ENCODE data around the gene GALNTL6.

GALNTL6 gene

GRCh38 chr4:172599554-172599953 lies 786.4 kb downstream of the GALNTL6 start:
- DNase-seq, result no peak

- DNase-seq, result no peak
These were observed 788.0 kb downstream of the GALNTL6 start for GRCh38 chr4:172601195-172601594.

- no peak for DNase-seq
These were observed 806.0 kb downstream of the GALNTL6 start for GRCh38 chr4:172619218-172619617.

- no peak for DNase-seq
These were observed 806.6 kb downstream of the GALNTL6 start for GRCh38 chr4:172619798-172620197.

GRCh38 chr4:172628263-172628662 lies 815.1 kb downstream of the GALNTL6 start:
- DNase-seq, result no peak

GRCh38 chr4:172630280-172630679 lies 817.1 kb downstream of the GALNTL6 start:
- DNase-seq, result no peak

- DNase-seq, result no peak
These were observed 818.6 kb downstream of the GALNTL6 start for GRCh38 chr4:172631832-172632231.

- DNase-seq, result no peak
These were observed 835.3 kb downstream of the GALNTL6 start for GRCh38 chr4:172648471-172648870.

- DNase-seq, result no peak
These were observed 835.9 kb downstream of the GALNTL6 start for GRCh38 chr4:172649143-172649542.

- DNase-seq, result no peak
These were observed 837.7 kb downstream of the GALNTL6 start for GRCh38 chr4:172650758-172651530.

- DNase-seq, result no peak
These were observed 838.8 kb downstream of the GALNTL6 start for GRCh38 chr4:172651961-172652360.

- DNase-seq, result no peak
These were observed 839.2 kb downstream of the GALNTL6 start for GRCh38 chr4:172652369-172652768.

GRCh38 chr4:172653676-172654075 lies 840.5 kb downstream of the GALNTL6 start:
- DNase-seq, result no peak

GRCh38 chr4:172654457-172654856 lies 841.3 kb downstream of the GALNTL6 start:
- DNase-seq, result no peak

- no peak for DNase-seq
These were observed 842.9 kb downstream of the GALNTL6 start for GRCh38 chr4:172656055-172656454.

- DNase-seq, result no peak
These were observed 843.9 kb downstream of the GALNTL6 start for GRCh38 chr4:172657081-172657480.

GRCh38 chr4:172660251-172660650 lies 847.0 kb downstream of the GALNTL6 start:
- DNase-seq, result no peak

GRCh38 chr4:172662113-172662512 lies 848.9 kb downstream of the GALNTL6 start:
- DNase-seq, result no peak

- DNase-seq, result no peak
These were observed 853.6 kb downstream of the GALNTL6 start for GRCh38 chr4:172666711-172667368.

- DNase-seq, result no peak
These were observed 861.6 kb downstream of the GALNTL6 start for GRCh38 chr4:172674811-172675210.

GRCh38 chr4:172675232-172675631 lies 862.0 kb downstream of the GALNTL6 start:
- no peak for DNase-seq

- no peak for DNase-seq
These were observed 867.5 kb downstream of the GALNTL6 start for GRCh38 chr4:172680691-172681090.

- no peak for DNase-seq
These were observed 869.8 kb downstream of the GALNTL6 start for GRCh38 chr4:172683021-172683420.

GRCh38 chr4:172686021-172686420 lies 872.8 kb downstream of the GALNTL6 start:
- DNase-seq, result no peak

- DNase-seq, result no peak
These were observed 875.3 kb downstream of the GALNTL6 start for GRCh38 chr4:172688534-172688933.

Measured in activated CD4-positive, alpha-beta T cell treated with anti-CD3 and anti-CD28 coated beads, Interleukin-2, amount 50 U/mL, for 16 hours (primary cell).